NCI-H526 (cell line): Measurements from ENCODE around the gene SPATA31C1.
A peak's percentile ranks its signal among the peaks of the same experiment; 100 is the strongest.
"Not testable (repeated sequence)": the region's sequence is repeated elsewhere in the genome, so short reads cannot be mapped to it uniquely, and the experiment has no call there.

Source experiments
- DNase-seq, 2 experiments: peaks; one replicate each; lab custom pipeline; 2025; lab: John Stamatoyannopoulos, UW

The SPATA31C1 gene

GRCh38 chr9:87938336-87938735 is 20.6 kb downstream of the SPATA31C1 start:
- DNase-seq, result not testable (repeated sequence)

GRCh38 chr9:87939096-87939495 is 21.3 kb downstream of the SPATA31C1 start:
- not testable (repeated sequence) for DNase-seq

- no peak for DNase-seq
Observed at GRCh38 chr9:87944096-87944495, 26.3 kb downstream of the SPATA31C1 start.

GRCh38 chr9:87944682-87945081 is 26.9 kb downstream of the SPATA31C1 start:
- no peak for DNase-seq

- no peak for DNase-seq
Observed at GRCh38 chr9:87950296-87950695, 32.5 kb downstream of the SPATA31C1 start.

GRCh38 chr9:87950765-87951488 is 33.2 kb downstream of the SPATA31C1 start:
- DNase-seq, result peak in 1 of 2 experiments; percentile 33

- DNase-seq, result no peak
Observed at GRCh38 chr9:87954230-87954629, 36.5 kb downstream of the SPATA31C1 start.

- no peak for DNase-seq
Observed at GRCh38 chr9:87957839-87958238, 40.1 kb downstream of the SPATA31C1 start.

GRCh38 chr9:87958591-87958990 is 40.8 kb downstream of the SPATA31C1 start:
- no peak for DNase-seq

GRCh38 chr9:87959916-87960581 is 42.3 kb downstream of the SPATA31C1 start:
- no peak for DNase-seq

- DNase-seq, result no peak
Observed at GRCh38 chr9:87963770-87964169, 46.0 kb downstream of the SPATA31C1 start.

GRCh38 chr9:87964826-87965225 is 47.1 kb downstream of the SPATA31C1 start:
- DNase-seq, result no peak

GRCh38 chr9:87968155-87968554 is 50.4 kb downstream of the SPATA31C1 start:
- DNase-seq, result no peak

- DNase-seq, result no peak
Observed at GRCh38 chr9:87970602-87971001, 52.8 kb downstream of the SPATA31C1 start.

GRCh38 chr9:87973122-87973521 is 55.4 kb downstream of the SPATA31C1 start:
- DNase-seq, result no peak
